SHP77 treated with DMSO at 0.1 percent for 48 hours (cell line): ENCODE measurements around the gene ENOPH1.

ENCODE experiments used
- DNase-seq: peaks from one replicate; lab custom pipeline; 2025; lab: John Stamatoyannopoulos, UW

ENOPH1 gene

DNA sequence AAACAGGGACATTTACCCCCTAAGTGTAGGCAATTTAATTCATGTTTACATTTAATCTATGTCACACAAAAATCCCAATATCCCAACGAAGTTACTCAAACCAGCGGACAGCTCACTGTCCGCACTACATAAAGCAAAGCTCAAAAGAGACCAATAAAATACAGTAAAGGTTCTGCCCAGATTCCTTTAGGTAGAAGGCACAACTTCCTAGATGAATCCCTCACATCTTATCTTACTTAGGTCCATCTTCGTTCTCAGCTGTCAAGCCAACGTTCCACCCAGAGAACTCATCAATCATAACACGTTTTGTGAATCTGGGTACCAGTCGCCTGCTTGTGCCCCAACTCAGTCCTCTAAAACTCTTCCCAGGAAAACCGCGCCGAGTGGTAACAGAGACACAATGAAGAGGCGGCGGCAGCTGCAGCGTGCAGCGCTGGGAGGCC, 1.8 kb upstream of the ENOPH1 start:
- peak; percentile 18 for DNase-seq

GRCh38 chr4:82428969-82429727, 1.2 kb upstream of the ENOPH1 start:
- DNase-seq = peak; percentile 47

GRCh38 chr4:82429728-82430192, 630 bp upstream of the ENOPH1 start:
- no peak for DNase-seq

- no peak for DNase-seq
These were observed 765 bp downstream of the ENOPH1 start for GRCh38 chr4:82430964-82431745.

GRCh38 chr4:82431831-82432230, 1.4 kb downstream of the ENOPH1 start:
- no peak for DNase-seq

GRCh38 chr4:82432596-82432995, 2.2 kb downstream of the ENOPH1 start:
- no peak for DNase-seq

DNA sequence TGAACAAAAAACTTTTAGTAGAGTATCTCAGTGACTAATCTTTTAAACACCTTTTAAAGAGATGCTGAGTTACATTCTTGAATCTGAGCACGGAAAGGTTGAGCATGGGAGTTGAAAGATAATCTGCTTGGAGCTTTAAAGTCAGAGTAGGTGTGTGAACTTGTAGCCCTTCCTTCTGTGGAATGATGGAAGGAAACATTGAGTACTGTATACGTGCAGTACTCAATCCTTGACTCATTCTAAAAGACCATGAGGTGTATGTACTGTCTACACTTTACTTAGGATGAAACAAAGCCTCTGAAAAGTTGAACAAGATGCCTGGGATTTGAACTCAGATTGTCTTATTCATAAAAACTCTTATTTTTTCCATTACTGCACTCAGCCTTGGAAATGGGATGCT, 3.4 kb downstream of the ENOPH1 start:
- DNase-seq = no peak

DNA sequence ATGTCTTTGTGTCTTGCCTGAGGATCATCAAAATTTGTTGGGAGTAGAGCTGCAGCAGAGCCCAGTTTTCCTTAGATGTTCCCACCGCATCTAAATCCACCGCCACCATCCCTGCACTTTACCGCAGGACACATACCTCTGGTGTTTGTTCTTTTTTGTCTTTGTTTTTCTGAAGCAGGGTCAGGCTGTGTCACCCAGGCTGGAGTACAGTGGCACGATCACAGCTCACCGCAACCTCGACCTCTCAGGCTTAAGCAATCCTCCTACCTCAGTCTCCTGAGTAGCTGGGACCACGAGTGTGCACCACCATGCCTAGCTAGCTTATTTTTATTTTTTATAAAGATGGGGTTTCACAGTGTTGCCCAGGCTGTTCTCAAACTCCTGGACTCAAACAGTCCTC, 4.6 kb downstream of the ENOPH1 start:
- no peak for DNase-seq

- DNase-seq = no peak
These were observed 5.7 kb downstream of the ENOPH1 start for GRCh38 chr4:82436130-82436529.

DNA sequence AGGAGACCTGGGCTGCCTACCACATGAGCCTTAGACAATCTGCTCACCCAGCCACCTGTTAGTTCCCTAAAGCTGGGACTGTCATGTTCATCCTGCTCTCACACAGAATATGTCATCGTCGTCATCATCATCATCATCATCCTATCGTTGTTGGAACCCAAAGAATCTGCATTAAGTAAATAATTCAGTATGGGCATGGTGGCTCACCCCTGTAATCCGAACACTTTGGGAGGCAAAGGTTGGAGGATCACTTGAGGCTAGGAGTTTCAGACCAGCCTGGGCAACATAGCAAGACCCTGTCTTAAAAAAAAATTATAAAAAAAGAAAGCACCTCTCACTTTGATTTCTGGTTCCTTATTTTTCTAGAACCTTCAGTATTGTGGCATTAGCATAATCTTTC, 6.4 kb downstream of the ENOPH1 start:
- DNase-seq = no peak

GRCh38 chr4:82437285-82438005, 7.1 kb downstream of the ENOPH1 start:
- DNase-seq = no peak

DNA sequence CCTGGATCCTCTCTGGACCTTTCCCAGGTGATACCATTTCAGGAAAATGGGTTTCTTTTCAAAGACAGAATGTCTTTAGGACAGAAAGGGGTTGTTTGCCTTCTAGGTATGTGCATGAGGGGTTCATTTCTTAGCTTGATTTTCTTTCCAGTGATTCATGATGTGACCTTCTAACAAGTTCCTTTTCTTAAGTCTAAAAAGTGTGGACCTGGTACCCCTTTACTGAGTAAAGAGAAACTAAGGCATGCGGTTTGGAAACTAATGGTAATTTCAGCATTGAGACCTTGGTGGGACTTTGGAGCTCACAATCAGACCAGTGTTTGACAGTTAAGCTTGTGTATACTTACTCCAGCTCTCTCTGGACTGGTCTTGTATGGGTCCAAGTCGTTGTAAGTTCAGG, 8.7 kb downstream of the ENOPH1 start:
- DNase-seq = no peak

DNA sequence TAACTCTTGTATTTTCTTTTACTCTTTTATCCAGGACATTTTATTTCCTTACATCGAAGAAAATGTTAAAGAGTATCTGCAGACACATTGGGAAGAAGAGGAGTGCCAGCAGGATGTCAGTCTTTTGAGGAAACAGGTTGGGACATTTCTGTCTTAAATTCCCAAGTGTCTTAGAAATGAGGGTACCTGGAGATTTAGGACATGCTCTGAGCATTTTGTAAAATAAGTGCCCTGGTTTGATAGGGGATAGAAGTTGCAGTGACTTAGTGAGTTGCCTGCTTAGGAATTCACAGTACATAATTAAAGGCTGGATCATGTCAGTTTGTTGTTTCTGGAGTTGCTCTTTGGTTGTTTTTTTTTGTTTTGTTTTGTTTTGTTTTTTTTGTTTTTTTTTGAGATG, 17.5 kb downstream of the ENOPH1 start:
- no peak for DNase-seq

- no peak for DNase-seq
These were observed 20.8 kb downstream of the ENOPH1 start for GRCh38 chr4:82450966-82451755.

DNA sequence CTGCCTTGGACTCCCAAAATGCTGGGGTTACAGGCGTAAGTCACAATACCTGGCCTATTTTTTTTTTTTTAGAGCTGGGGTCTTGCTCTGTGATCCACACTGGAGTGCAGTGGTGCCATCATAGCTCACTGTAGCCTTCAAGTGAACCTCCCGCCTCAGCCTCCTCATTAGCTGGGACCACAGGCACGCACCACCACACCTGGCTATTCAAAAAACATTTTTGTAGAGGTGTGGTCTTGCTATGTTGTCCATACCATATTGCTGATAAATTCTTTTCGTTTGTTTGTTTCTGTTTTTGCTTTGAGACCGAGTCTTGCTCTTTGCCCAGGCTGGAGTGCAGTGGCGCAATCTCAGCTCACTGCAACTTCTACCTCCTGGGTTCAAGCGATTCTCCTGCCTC, 21.6 kb downstream of the ENOPH1 start:
- no peak for DNase-seq

DNA sequence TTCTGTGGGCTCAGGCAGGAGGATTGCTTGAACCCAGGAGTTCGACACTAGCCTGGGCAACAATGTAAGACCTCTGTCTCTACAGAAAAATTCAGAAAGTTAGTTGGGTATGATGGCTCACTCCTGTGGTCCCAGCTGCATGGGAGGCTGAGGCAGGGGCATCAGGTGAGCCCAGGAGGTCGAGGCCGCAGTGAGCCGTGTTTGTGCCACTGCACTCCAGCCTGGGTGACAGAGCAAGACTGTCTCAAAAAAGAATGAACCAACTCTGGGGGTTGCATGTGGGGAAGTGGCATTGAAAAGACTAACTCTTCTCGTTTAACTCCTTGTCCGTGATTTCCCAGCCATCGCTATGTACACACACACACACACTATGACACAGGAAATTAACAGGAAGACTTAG, 26.9 kb downstream of the ENOPH1 start:
- no peak for DNase-seq

GRCh38 chr4:82458729-82459128, 28.3 kb downstream of the ENOPH1 start:
- DNase-seq = no peak

DNA sequence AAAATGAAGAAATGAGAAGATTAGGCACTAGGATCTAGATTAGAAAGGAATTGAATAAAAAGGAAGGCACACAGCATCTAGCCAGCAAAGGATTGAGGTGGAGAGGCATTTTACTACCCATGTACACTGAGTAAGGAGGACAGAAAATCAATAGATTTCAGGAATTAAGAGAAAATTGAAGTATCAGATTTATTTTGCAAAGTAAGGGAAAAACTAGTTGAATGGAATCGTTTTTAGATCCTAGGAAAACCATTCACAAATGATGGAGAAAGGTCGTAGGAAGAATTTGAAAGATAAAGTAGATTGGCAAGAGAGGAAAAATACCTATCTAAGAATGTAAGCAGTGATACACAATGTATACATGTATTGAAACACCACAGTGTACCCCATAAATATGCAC, 31.3 kb downstream of the ENOPH1 start:
- DNase-seq = no peak

GRCh38 chr4:82462415-82462831, 32.0 kb downstream of the ENOPH1 start:
- DNase-seq = peak; percentile 49

DNA sequence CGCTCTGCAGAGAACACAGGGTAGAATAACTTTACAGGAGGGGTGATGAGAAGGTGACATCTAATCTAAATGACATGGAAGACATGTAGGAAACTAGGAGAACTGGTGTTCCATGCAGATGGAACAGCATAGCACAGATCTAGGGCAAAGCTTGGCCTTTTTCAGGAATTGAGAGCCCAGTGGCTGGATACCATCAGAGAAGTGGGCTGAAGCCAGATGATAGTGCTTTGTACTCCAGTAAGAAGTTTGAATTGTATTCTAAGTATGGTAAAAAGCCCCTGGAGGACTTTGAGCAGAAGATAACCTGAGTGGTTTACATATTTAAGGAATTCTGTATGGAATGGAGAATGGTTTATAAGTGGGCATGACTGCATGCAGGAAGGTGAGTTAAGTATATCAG, 32.8 kb downstream of the ENOPH1 start:
- DNase-seq = no peak

GRCh38 chr4:82467471-82467870, 37.1 kb downstream of the ENOPH1 start:
- no peak for DNase-seq

GRCh38 chr4:82469791-82470345, 39.5 kb downstream of the ENOPH1 start:
- no peak for DNase-seq
